GM12878 (cell line): ENCODE measurements around the gene TEDC1. TPM values are rescaled to one million over a fixed set of nuclear protein-coding genes. Genes with fewer than 3 reads are reported as not detected.

Source experiments
- ATF7 ChIP-seq: fragments of 450-650 bp; IDR thresholded peaks from 2 replicates; pipeline ENCODE4 v1.6.1; 2016; ENCODE audit warnings: low read depth, mild to moderate bottlenecking
- CREM ChIP-seq: IDR thresholded peaks from 2 replicates; pipeline ENCODE4 v1.6.1; 2014; ENCODE audit warnings: antibody characterized with exemption, low read depth
- DPF2 ChIP-seq: fragments of 450-650 bp; IDR thresholded peaks from 2 replicates; pipeline ENCODE4 v1.6.1; 2017; ENCODE audit warnings: mild to moderate bottlenecking
- FOXK2 ChIP-seq: fragments of 450-650 bp; IDR thresholded peaks from 2 replicates; pipeline ENCODE4 v1.6.1; 2017; ENCODE audit warnings: mild to moderate bottlenecking, moderate library complexity
- GATAD2B ChIP-seq: fragments of 450-650 bp; conservative IDR thresholded peaks from 2 replicates; pipeline ENCODE4 v1.6.1; 2017; ENCODE audit warnings: low read depth, mild to moderate bottlenecking, moderate library complexity
- HDAC6 ChIP-seq: fragments of 200-600 bp; sonication (generic); IDR thresholded peaks from one replicate; pipeline ENCODE4 v1.8.0; 2017; ENCODE audit warnings: antibody characterized with exemption; ENCODE audit not compliant: unreplicated experiment
- NRF1 ChIP-seq: conservative IDR thresholded peaks from 2 replicates; pipeline ENCODE4 v1.6.1; 2011; ENCODE audit warnings: mild to moderate bottlenecking, low read depth, low read length, improper control_type of control experiment
- SIN3A ChIP-seq: IDR thresholded peaks from 2 replicates; pipeline ENCODE4 v1.6.1; 2012; ENCODE audit warnings: low read depth, low read length, improper control_type of control experiment
- polyA plus RNA-seq, 11 experiments: library from polyadenylated mRNA; depleted of rRNA in 4 of 11; unstranded in 6 of 11; stranded (reverse) in 5 of 11; fragments of >200 nt; fragmentation: Nextera tagmentation in 4 of 11; fragmentation: Illumina TruSeq in 1 of 11; extraction: Ambion mirVana in 4 of 11; extraction: Trizol in 1 of 11; gene quantifications; 1 replicate in 1 of 11; 2 replicates in 10 of 11; pipeline versions ENCODE4 v1.2.1 to v1.2.3, GENCODE V29; 2011 to 2016; ENCODE audit warnings: inconsistent platforms in 2 of 11, missing spikeins in 2 of 11, low read depth in 1 of 11
- total RNA-seq, 4 experiments: library from RNA; depleted of rRNA in 3 of 4; stranded (reverse); fragments of >200 nt in 3 of 4; fragmentation: Illumina TruSeq in 1 of 4; extraction: Trizol in 1 of 4; gene quantifications; 2 replicates each; pipeline versions ENCODE4 v1.2.1 to v1.2.3, GENCODE V29; 2013 to 2021
- TF ChIP-seq, protein P1 (sequence below): fragments of 450-650 bp; IDR thresholded peaks from 2 replicates; pipeline ENCODE4 v1.6.1; 2016; ENCODE audit warnings: mild to moderate bottlenecking
- TF ChIP-seq, protein P2 (sequence below), 3 experiments: IDR thresholded peaks in 2 of 3; conservative IDR thresholded peaks in 1 of 3; 2 replicates each; pipeline ENCODE4 v1.5.1; 2011; ENCODE audit warnings: low read depth in 3 of 3, low read length in 3 of 3, mild to moderate bottlenecking in 3 of 3, control low read depth in 2 of 3, moderate library complexity in 2 of 3, inconsistent platforms in 1 of 3, mixed read lengths in 1 of 3; ENCODE audit not compliant: control insufficient read depth in 2 of 3, insufficient read depth in 1 of 3; ENCODE audit errors: extremely low read depth in 1 of 3
- TF ChIP-seq, protein P3 (sequence below): IDR thresholded peaks from 2 replicates; pipeline ENCODE4 v1.6.1; 2011; ENCODE audit warnings: low read depth, low read length, improper control_type of control experiment, borderline replicate concordance
- TF ChIP-seq, protein P4 (sequence below): fragments of 450-650 bp; IDR thresholded peaks from 2 replicates; pipeline ENCODE4 v1.6.1; 2017; ENCODE audit warnings: low read depth, mild to moderate bottlenecking, moderate library complexity
- TF ChIP-seq, protein P5 (sequence below): IDR thresholded peaks from 2 replicates; pipeline ENCODE4 v1.6.1; 2011; ENCODE audit warnings: mild to moderate bottlenecking, low read depth, low read length, moderate library complexity; ENCODE audit not compliant: insufficient replicate concordance

The TEDC1 gene
- total and polyA plus RNA-seq, 10 of the 15 experiments (the other 5 are each of a cell fraction or from before 2014, with no cell fraction given), result 0.19 to 34.2 (median 14.5) TPM

DNA sequence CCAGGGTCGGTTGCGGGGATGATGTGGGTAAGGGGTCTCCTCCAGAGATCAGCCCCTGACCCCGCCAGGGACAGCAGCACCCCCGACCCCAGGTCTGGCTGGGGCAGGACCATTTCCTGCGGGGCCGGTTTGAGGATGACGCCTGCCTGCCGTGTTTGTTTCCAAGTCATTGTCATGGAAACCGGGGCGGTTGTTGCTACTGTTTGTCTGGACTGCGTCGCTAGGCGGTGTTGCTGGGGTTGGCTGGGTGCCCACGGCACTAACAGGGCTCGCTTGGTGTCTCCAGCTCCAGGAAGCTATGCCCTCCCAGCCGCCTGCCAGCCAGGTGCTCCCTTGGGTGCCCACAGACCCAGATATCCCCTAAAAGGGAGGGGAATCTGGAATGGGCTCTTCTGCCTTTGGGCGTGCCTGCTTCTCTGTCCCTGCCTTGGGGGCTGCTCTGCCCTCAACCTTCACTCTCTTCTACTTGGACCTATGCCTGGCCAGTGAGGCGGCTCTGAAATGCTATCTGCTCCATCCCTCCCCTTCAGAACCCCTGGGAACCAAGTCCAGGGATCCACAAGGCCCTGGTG is 9.1 kb upstream of the TEDC1 start (continued):
- TF ChIP-seq CREM, result peak; percentile 35; the same call in 1 of the 2 replicates
- TF ChIP-seq GATAD2B, result 0 out of 2 replicates have a peak, but pooled peaks have one; percentile 26
- peak; percentile 77; the same call in 1 of the 2 replicates for TF ChIP-seq ATF7
- TF ChIP-seq, protein P1, sequence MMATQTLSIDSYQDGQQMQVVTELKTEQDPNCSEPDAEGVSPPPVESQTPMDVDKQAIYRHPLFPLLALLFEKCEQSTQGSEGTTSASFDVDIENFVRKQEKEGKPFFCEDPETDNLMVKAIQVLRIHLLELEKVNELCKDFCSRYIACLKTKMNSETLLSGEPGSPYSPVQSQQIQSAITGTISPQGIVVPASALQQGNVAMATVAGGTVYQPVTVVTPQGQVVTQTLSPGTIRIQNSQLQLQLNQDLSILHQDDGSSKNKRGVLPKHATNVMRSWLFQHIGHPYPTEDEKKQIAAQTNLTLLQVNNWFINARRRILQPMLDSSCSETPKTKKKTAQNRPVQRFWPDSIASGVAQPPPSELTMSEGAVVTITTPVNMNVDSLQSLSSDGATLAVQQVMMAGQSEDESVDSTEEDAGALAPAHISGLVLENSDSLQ, result peak; percentile 44; the same call in 1 of the 2 replicates
- TF ChIP-seq, protein P2, sequence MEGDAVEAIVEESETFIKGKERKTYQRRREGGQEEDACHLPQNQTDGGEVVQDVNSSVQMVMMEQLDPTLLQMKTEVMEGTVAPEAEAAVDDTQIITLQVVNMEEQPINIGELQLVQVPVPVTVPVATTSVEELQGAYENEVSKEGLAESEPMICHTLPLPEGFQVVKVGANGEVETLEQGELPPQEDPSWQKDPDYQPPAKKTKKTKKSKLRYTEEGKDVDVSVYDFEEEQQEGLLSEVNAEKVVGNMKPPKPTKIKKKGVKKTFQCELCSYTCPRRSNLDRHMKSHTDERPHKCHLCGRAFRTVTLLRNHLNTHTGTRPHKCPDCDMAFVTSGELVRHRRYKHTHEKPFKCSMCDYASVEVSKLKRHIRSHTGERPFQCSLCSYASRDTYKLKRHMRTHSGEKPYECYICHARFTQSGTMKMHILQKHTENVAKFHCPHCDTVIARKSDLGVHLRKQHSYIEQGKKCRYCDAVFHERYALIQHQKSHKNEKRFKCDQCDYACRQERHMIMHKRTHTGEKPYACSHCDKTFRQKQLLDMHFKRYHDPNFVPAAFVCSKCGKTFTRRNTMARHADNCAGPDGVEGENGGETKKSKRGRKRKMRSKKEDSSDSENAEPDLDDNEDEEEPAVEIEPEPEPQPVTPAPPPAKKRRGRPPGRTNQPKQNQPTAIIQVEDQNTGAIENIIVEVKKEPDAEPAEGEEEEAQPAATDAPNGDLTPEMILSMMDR (IDR thresholded peaks at IDR 0.05 in 2 of 3, conservative IDR thresholded peaks at IDR 0.05 in 1 of 3; ENCODE audit: control insufficient read depth in 2 of 3, extremely low read depth in 1 of 3, insufficient read depth in 1 of 3, low read depth in 3 of 3, low read length in 3 of 3), result peak in 2 of 3 experiments; percentile 13 to 46; a peak in 1 of 6 replicates
- TF ChIP-seq SIN3A, result peak; percentile 77
- no peak for TF ChIP-seq HDAC6
- TF ChIP-seq, protein P3, sequence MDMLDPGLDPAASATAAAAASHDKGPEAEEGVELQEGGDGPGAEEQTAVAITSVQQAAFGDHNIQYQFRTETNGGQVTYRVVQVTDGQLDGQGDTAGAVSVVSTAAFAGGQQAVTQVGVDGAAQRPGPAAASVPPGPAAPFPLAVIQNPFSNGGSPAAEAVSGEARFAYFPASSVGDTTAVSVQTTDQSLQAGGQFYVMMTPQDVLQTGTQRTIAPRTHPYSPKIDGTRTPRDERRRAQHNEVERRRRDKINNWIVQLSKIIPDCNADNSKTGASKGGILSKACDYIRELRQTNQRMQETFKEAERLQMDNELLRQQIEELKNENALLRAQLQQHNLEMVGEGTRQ, result no peak
- peak; percentile 35; the same call in 1 of the 2 replicates for TF ChIP-seq DPF2
- TF ChIP-seq, protein P4, sequence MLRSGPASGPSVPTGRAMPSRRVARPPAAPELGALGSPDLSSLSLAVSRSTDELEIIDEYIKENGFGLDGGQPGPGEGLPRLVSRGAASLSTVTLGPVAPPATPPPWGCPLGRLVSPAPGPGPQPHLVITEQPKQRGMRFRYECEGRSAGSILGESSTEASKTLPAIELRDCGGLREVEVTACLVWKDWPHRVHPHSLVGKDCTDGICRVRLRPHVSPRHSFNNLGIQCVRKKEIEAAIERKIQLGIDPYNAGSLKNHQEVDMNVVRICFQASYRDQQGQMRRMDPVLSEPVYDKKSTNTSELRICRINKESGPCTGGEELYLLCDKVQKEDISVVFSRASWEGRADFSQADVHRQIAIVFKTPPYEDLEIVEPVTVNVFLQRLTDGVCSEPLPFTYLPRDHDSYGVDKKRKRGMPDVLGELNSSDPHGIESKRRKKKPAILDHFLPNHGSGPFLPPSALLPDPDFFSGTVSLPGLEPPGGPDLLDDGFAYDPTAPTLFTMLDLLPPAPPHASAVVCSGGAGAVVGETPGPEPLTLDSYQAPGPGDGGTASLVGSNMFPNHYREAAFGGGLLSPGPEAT, result peak; percentile 11; the same call in 1 of the 2 replicates
- TF ChIP-seq NRF1, result no peak
- TF ChIP-seq FOXK2, result peak; percentile 54; the same call in 1 of the 2 replicates
- TF ChIP-seq, protein P5, sequence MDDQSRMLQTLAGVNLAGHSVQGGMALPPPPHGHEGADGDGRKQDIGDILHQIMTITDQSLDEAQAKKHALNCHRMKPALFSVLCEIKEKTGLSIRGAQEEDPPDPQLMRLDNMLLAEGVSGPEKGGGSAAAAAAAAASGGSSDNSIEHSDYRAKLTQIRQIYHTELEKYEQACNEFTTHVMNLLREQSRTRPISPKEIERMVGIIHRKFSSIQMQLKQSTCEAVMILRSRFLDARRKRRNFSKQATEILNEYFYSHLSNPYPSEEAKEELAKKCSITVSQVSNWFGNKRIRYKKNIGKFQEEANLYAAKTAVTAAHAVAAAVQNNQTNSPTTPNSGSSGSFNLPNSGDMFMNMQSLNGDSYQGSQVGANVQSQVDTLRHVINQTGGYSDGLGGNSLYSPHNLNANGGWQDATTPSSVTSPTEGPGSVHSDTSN, result peak; percentile 55
